ENCODE results near the gene CST7. TPM values are rescaled to one million over a fixed set of nuclear protein-coding genes. Genes with fewer than 3 reads are reported as not detected.

CST7 gene
- polyA plus RNA-seq, 1 of the 3 experiments (the other 2 are of a cell fraction): 0.07 TPM

- no peaks in the 10 kb centered on the region for H4K20me1 ChIP-seq (ENCODE audit: insufficient read depth)
- H3K9me2 ChIP-seq: no peaks in the 10 kb centered on the region
- ChIA-PET POLR2A (no interaction called here), CTCF (no interaction called here)
- no peak overlapping the region for H3K9ac ChIP-seq
- no peaks in the 10 kb centered on the region for H3K4me1 ChIP-seq (ENCODE audit: control insufficient read depth in 1 of 2, insufficient read depth in 2 of 2, low read depth in 1 of 2, low read length in 1 of 2)
- H3K36me3 ChIP-seq (replicated peaks in 1 of 2; ENCODE audit: control insufficient read depth in 1 of 2, insufficient read depth in 2 of 2, low read length in 1 of 2): peaks cover 45 to 46% of the 10 kb centered on the region in 2 experiments
- no peak overlapping the region for H2AFZ ChIP-seq (ENCODE audit: low read depth)
- H3F3A ChIP-seq (replicated peaks; ENCODE audit: insufficient read depth): no peaks in the 10 kb centered on the region
- no peak for TF ChIP-seq RXRA (IDR thresholded peaks at IDR 0.05; ENCODE audit: borderline replicate concordance, low read depth)
- no peak for TF ChIP-seq ZBTB33 (IDR thresholded peaks at IDR 0.05; ENCODE audit: borderline replicate concordance, low read depth)
- TF ChIP-seq TCF12 (IDR thresholded peaks at IDR 0.05): no peak
- TF ChIP-seq SIN3A (IDR thresholded peaks at IDR 0.05; ENCODE audit: borderline replicate concordance, low read depth, low read length): no peak
- no peak for TF ChIP-seq RCOR1 (IDR thresholded peaks at IDR 0.05; ENCODE audit: low read length)
- no peak for TF ChIP-seq RFX5 (IDR thresholded peaks at IDR 0.05; ENCODE audit: low read length)
- no peak overlapping the region for H3K4me3 ChIP-seq (ENCODE audit: low read depth in 2 of 2, low read length in 1 of 2)
- H3K9me3 ChIP-seq: peaks cover 14% of the 10 kb centered on the region; the same call in 1 of the 2 replicates
- no peak overlapping the region for H3K4me2 ChIP-seq
- no peaks in the 10 kb centered on the region for H3K27me3 ChIP-seq (ENCODE audit: insufficient read depth)
- no peak for DNase-seq
- WGBS (ENCODE audit: low lambda C conversion rate): 98% methylated on average over 4 of the region's 8 CpGs
- no peak overlapping the region for H3K27ac ChIP-seq (ENCODE audit: low read depth in 2 of 2, low read length in 1 of 2)
- peaks cover 13% of the 10 kb centered on the region; the same call in 1 of the 2 replicates for H3K79me2 ChIP-seq (ENCODE audit: insufficient read depth)
Measured at GRCh38 chr20:24978513-24978912, 29.4 kb downstream of the CST7 start.

DNA sequence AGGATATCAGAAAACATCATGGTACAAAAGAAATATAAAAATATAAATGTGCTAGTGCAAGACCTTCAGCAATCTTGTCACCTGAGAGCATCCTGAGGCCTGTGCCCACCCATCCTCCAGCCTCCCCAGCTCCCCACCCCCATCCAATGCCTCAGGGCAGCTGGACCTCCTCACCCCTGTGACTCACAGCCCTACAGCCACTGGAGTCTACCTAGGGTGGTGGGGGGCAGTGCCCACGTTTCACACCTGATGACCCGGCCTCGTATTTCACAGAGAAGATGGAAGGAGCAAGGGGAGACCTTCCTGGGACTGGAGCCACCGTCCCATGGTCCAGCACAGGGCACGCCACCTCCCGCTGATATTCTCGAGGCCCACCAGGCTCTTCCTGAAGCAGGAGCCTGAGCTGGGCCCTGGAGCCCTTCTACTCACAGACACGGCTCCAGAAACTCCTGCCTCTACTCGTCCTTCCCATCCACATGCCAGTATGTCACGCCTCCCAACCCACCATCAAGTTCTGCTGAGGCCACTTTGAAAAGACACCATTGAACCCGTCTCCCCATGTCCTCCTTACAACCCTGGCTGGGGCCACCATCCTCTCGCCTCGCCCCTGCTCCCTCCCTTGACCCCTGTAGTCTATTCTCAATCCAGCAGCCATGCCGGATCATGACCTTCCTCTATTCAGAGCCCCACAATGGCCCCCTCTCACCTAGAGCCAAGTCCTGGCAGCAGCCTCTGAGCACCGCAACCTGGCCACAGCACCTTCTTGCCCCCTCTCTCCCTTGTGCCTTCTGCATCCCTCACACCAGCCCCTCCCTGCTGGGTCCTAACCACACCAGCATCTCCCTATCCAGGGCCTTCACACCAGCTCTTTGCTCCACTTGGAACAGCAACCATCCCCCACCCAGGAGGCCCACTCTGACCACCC lies 30.2 kb downstream of the CST7 start:
- H3K9ac ChIP-seq: no peak overlapping the region
- peaks cover 14% of the 10 kb centered on the region; the same call in 1 of the 2 replicates for H3K9me3 ChIP-seq
- ChIA-PET POLR2A (no interaction called here), CTCF (no interaction called here)
- no peak overlapping the region for H3K4me3 ChIP-seq (ENCODE audit: low read depth in 2 of 2, low read length in 1 of 2)
- H3K36me3 ChIP-seq (replicated peaks in 1 of 2; ENCODE audit: control insufficient read depth in 1 of 2, insufficient read depth in 2 of 2, low read length in 1 of 2): peaks cover 43 to 45% of the 10 kb centered on the region in 2 experiments
- no peaks in the 10 kb centered on the region for H3K9me2 ChIP-seq
- 94% methylated on average over 12 of the region's 15 CpGs for WGBS (ENCODE audit: low lambda C conversion rate)
- peaks cover 13% of the 10 kb centered on the region; the same call in 1 of the 2 replicates for H3K79me2 ChIP-seq (ENCODE audit: insufficient read depth)
- no peaks in the 10 kb centered on the region for H3F3A ChIP-seq (replicated peaks; ENCODE audit: insufficient read depth)
- H3K27ac ChIP-seq (ENCODE audit: low read depth in 2 of 2, low read length in 1 of 2): no peak overlapping the region
- H3K27me3 ChIP-seq (ENCODE audit: insufficient read depth): no peaks in the 10 kb centered on the region
- no peak for TF ChIP-seq TEAD4 (IDR thresholded peaks at IDR 0.05; ENCODE audit: borderline replicate concordance, insufficient read depth)
- no peak for TF ChIP-seq GABPA (IDR thresholded peaks at IDR 0.05; ENCODE audit: low read depth)
- no peak for TF ChIP-seq RXRA (IDR thresholded peaks at IDR 0.05; ENCODE audit: borderline replicate concordance, low read depth)
- TF ChIP-seq EP300 (IDR thresholded peaks at IDR 0.05; ENCODE audit: borderline replicate concordance in 1 of 2, low read depth in 1 of 2, low read length in 1 of 2): no peak
- no peak for TF ChIP-seq FOXM1 (IDR thresholded peaks at IDR 0.05; ENCODE audit: low read depth)
- no peak for TF ChIP-seq RCOR1 (IDR thresholded peaks at IDR 0.05; ENCODE audit: low read length)
- no peak for TF ChIP-seq TAF1 (IDR thresholded peaks at IDR 0.05; ENCODE audit: borderline replicate concordance, low read depth, low read length)
- no peak for TF ChIP-seq YY1 (IDR thresholded peaks at IDR 0.05; ENCODE audit: low read depth)
- no peak for TF ChIP-seq ZBTB33 (IDR thresholded peaks at IDR 0.05; ENCODE audit: borderline replicate concordance, low read depth)
- no peak for TF ChIP-seq MEF2A (IDR thresholded peaks at IDR 0.05; ENCODE audit: borderline replicate concordance, low read depth)
- no peak for TF ChIP-seq FOXJ3 (CRISPR knock-in tag; IDR thresholded peaks at IDR 0.05)
- TF ChIP-seq USF1 (IDR thresholded peaks at IDR 0.05; ENCODE audit: borderline replicate concordance, low read depth): no peak
- no peak for TF ChIP-seq JUND (IDR thresholded peaks at IDR 0.05)
- DNase-seq: no peak
- H3K4me2 ChIP-seq: no peak overlapping the region
- no peaks in the 10 kb centered on the region for H3K4me1 ChIP-seq (ENCODE audit: control insufficient read depth in 1 of 2, insufficient read depth in 2 of 2, low read depth in 1 of 2, low read length in 1 of 2)
- no peaks in the 10 kb centered on the region for H4K20me1 ChIP-seq (ENCODE audit: insufficient read depth)
- no peak overlapping the region for H2AFZ ChIP-seq (ENCODE audit: low read depth)

Measured in SK-N-SH (cell line).